SJCRH30 (cell line): Measurements from ENCODE around the gene FAM78A. TPM values are rescaled to one million over a fixed set of nuclear protein-coding genes. Genes with fewer than 3 reads are reported as not detected.
"Not testable (repeated sequence)": the region's sequence is repeated elsewhere in the genome, so short reads cannot be mapped to it uniquely, and the experiment has no call there.

Experiments
- DNase-seq, 2 experiments: peaks; one replicate each; pipeline ENCODE4 v3.0.0-alpha.2; 2015 to 2020
- H3K27ac ChIP-seq: fragments of 250-450 bp; sonication (Bioruptor Pico); 2 replicates; pipeline ENCODE4 v1.5.1; 2020; ENCODE audit warnings: mild to moderate bottlenecking, moderate library complexity
- H3K27me3 ChIP-seq: fragments of 250-450 bp; sonication (Bioruptor Pico); 2 replicates; pipeline ENCODE4 v1.5.1; 2020; ENCODE audit warnings: mild to moderate bottlenecking, moderate library complexity
- H3K36me3 ChIP-seq: fragments of 250-450 bp; sonication (Bioruptor Pico); 2 replicates; pipeline ENCODE4 v1.5.1; 2020; ENCODE audit warnings: mild to moderate bottlenecking, moderate library complexity
- H3K4me1 ChIP-seq: fragments of 250-450 bp; sonication (Bioruptor Pico); 2 replicates; pipeline ENCODE4 v1.5.1; 2020; ENCODE audit warnings: mild to moderate bottlenecking, moderate library complexity
- H3K4me3 ChIP-seq: fragments of 250-450 bp; sonication (Bioruptor Pico); 2 replicates; pipeline ENCODE4 v1.5.1; 2020; ENCODE audit warnings: mild to moderate bottlenecking, moderate library complexity
- H3K9me3 ChIP-seq: fragments of 250-450 bp; sonication (Bioruptor Pico); replicated peaks from 2 replicates; pipeline ENCODE4 v1.5.1; 2020; ENCODE audit warnings: mild to moderate bottlenecking, moderate library complexity
- total RNA-seq: library from RNA; depleted of rRNA; stranded (reverse); fragments of >200 nt; shearing (Covaris generic); gene quantifications from 2 replicates; pipeline ENCODE4 v1.2.3, GENCODE V29; 2014

The FAM78A gene
- total RNA-seq, 1 experiment from 2014 or later: 2.4 TPM

DNA sequence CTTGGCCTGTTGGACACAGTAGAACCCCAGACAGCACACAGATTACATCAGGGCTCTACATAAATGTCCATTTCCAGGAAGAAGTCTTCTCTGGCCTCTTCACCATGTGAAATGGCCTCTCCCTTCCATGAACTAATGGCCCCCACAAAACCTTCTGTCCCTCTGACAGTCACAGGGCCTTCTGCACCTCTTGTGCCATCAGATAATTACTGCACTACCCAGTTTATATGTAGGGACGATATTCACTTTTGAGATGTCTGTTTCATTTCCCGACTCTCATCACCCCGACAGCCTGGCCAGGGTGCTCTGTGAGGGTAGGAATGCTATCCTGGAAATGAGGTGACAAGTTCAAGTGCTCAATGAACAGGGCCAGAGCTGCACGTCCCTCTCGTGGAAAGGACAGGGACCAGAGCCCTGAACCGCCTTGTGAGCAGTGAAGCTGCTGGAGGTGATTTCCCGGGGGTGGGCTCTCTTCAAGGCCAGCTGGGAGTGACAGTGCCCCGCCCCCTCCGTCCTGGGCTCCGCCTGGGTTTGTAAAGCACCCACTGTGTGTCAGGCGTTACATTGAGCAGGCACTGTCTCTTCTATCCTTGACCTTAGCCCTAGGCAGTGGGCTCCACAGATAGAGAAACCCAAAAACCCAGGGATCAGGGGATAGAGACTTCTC is 3.0 kb upstream of the FAM78A start:
- H3K4me1 ChIP-seq: peaks cover 7% of the 10 kb centered on the region; the same call in 1 of the 2 replicates
- no peak overlapping the region for H3K4me3 ChIP-seq
- peaks cover 26% of the 10 kb centered on the region for H3K27me3 ChIP-seq
- H3K36me3 ChIP-seq: no peaks in the 10 kb centered on the region
- no peak for DNase-seq
- H3K9me3 ChIP-seq: no peaks in the 10 kb centered on the region
- H3K27ac ChIP-seq: no peak overlapping the region

DNA sequence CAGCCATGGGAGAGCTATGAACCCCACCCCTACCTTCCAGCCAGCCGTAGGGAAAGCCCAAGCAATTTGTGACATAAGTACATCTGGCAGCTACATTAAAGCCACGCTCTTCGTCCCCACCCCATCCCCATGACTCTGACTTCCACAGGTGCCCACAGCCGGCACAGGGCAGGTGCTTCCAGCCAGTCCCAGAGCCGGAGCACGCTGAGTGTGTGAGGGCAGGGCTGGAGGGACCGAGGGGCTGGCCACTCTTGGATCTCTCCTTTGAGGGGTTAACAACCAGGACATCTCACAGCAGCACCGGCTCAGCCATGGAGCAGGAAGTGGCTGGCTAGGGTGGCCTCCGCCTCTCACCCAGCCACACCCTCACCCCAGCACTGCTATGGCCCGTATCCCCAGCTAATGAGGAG is 2.4 kb upstream of the FAM78A start:
- Histone ChIP-seq H3K27ac (no peak overlapping the region), H3K9me3 (no peaks in the 10 kb centered on the region), H3K36me3 (no peaks in the 10 kb centered on the region), H3K4me3 (no peak overlapping the region), H3K4me1 (peaks cover 7% of the 10 kb centered on the region; the same call in 1 of the 2 replicates), H3K27me3 (peaks cover 26% of the 10 kb centered on the region)
- DNase-seq: no peak

- Histone ChIP-seq H3K4me1 (peaks cover 7% of the 10 kb centered on the region; the same call in 1 of the 2 replicates), H3K27ac (no peak overlapping the region), H3K4me3 (peak overlapping the region; percentile 68), H3K27me3 (peaks cover 23% of the 10 kb centered on the region), H3K9me3 (no peaks in the 10 kb centered on the region), H3K36me3 (no peaks in the 10 kb centered on the region)
- peak; percentile 93 for DNase-seq
These were observed 1.8 kb upstream of the FAM78A start for GRCh38 chr9:131277910-131278701.

- Histone ChIP-seq H3K4me3 (peak overlapping the region; percentile 68), H3K9me3 (no peaks in the 10 kb centered on the region), H3K4me1 (peaks cover 7% of the 10 kb centered on the region; the same call in 1 of the 2 replicates), H3K27me3 (peaks cover 22% of the 10 kb centered on the region), H3K27ac (no peak overlapping the region), H3K36me3 (no peaks in the 10 kb centered on the region)
- no peak for DNase-seq
These were observed 1.1 kb upstream of the FAM78A start for GRCh38 chr9:131277287-131277909.

- Histone ChIP-seq H3K27me3 (peaks cover 17% of the 10 kb centered on the region), H3K4me1 (peaks cover 7% of the 10 kb centered on the region; the same call in 1 of the 2 replicates), H3K9me3 (no peaks in the 10 kb centered on the region), H3K4me3 (peak overlapping the region; percentile 68; the same call in 1 of the 2 replicates), H3K27ac (no peak overlapping the region), H3K36me3 (no peaks in the 10 kb centered on the region)
- no peak for DNase-seq
These were observed 579 bp upstream of the FAM78A start for GRCh38 chr9:131276891-131277286.

DNA sequence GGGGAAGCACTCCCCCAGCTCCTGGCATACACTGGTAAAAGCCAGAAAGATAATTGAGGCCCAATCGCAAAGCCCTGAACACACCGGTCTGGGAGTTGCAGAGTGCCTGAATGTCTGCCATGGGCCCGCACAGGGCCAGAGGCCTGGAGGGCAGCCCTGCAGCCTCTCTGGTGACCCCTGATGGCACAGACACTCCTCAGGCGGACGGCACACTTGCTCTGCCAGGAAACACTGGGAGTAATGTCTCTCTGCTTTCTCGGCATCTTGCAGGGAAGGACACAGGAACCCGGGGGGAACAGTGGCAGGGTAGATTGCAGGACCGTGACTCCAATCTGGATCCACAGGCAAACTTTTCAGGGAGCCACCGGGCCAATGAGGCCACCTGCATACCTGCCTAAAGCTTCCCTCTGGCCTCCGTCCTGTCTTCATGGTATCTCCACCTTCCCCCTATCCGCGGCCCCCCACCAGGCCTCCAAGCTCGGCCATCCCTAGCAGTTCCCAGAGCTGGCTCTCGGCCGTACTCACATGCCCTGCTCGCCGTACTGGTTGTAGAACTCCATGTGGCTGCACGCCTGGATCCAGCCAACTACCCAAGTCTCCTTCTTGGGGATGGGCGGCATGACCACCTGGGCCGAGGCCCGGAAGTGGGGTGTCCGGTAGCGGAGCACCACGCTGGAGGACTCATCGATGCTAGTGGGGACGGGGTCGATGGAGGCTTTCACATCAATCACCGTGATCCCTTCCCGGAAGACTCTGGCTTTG is 797 bp downstream of the FAM78A start:
- Histone ChIP-seq H3K4me3 (no peak overlapping the region), H3K27ac (no peak overlapping the region), H3K4me1 (peaks cover 7% of the 10 kb centered on the region; the same call in 1 of the 2 replicates), H3K9me3 (no peaks in the 10 kb centered on the region), H3K27me3 (peaks cover 8% of the 10 kb centered on the region; the same call in 1 of the 2 replicates), H3K36me3 (no peaks in the 10 kb centered on the region)
- DNase-seq: no peak

DNA sequence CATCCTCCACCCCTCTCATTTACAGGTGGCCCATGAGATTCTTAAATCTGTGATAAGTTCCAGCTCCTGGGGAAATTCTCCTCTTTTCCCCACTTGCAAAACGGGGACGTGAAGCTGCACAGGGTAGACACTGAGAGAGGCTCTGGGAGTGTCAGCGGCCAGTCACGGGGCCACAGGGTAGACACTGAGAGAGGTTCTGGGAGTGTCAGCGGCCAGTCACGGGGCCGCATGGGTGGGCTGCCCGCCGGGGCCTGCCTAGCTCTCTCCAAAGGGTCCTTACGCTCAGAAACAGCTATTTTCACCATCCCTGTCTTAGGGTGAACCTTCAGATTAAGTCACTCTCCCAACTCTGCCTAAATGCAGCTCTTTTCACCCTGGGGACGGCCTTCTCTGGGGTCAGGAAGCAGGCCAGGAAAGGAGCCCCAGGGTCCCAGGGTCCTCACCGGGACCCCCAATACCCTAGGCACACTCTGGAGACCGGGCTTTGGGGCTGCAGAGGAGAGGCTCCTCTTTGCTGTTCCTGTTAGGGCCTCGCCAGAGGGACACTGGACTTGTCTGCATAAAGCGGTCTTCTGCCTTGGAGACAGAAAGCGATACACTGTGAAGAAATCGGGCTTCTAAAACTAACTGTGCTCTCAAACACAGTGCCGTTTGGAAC is 1.5 kb downstream of the FAM78A start:
- H3K27ac ChIP-seq: no peak overlapping the region
- H3K9me3 ChIP-seq: no peaks in the 10 kb centered on the region
- H3K36me3 ChIP-seq: no peaks in the 10 kb centered on the region
- peaks cover 8% of the 10 kb centered on the region; the same call in 1 of the 2 replicates for H3K27me3 ChIP-seq
- no peak for DNase-seq
- no peak overlapping the region for H3K4me3 ChIP-seq
- H3K4me1 ChIP-seq: peaks cover 7% of the 10 kb centered on the region; the same call in 1 of the 2 replicates

DNA sequence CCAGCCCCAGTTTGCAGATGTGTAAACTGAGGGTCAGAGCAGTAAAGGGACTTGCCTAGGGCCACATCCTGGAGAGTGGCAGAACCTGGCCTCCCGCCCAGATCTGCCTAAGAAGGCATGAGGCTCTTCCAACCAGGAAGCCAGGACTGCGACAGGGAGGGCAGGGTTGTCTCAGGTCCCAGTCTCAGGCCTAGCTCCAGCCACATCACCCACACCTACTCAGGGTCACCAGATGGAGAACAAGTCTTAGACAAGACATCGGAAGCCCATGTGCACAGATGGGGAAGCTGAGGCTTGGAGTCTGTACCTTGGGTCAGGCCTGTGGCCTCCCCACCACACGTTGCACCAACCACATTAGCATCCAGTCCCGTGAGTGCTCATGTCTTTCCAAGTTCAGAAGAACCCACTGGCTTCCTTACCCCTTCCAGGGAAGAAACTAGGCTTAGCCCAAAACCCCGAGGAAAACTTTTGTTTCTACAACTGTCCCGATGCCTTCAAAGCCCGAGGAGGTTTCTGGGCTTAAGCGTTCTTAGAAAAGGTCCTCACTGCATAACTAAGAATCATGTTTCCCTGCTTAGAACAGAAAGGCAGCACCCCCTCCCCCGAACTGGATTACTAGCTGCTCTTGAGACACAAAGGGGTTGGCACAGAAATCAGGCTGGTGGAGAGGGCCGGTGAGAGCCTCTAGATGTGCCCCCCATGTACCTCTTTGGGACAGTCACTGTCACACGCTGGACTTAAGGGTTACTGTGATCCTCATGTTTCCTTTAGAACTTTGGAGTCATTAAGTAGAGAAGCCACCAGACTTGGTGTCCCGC is 2.2 kb downstream of the FAM78A start:
- 0 out of 2 replicates have a peak, but pooled peaks cover 5% of the 10 kb centered on the region for H3K27me3 ChIP-seq
- DNase-seq: no peak
- no peaks in the 10 kb centered on the region for H3K36me3 ChIP-seq
- H3K4me3 ChIP-seq: no peak overlapping the region
- no peaks in the 10 kb centered on the region for H3K9me3 ChIP-seq
- peaks cover 7% of the 10 kb centered on the region; the same call in 1 of the 2 replicates for H3K4me1 ChIP-seq
- no peak overlapping the region for H3K27ac ChIP-seq

DNA sequence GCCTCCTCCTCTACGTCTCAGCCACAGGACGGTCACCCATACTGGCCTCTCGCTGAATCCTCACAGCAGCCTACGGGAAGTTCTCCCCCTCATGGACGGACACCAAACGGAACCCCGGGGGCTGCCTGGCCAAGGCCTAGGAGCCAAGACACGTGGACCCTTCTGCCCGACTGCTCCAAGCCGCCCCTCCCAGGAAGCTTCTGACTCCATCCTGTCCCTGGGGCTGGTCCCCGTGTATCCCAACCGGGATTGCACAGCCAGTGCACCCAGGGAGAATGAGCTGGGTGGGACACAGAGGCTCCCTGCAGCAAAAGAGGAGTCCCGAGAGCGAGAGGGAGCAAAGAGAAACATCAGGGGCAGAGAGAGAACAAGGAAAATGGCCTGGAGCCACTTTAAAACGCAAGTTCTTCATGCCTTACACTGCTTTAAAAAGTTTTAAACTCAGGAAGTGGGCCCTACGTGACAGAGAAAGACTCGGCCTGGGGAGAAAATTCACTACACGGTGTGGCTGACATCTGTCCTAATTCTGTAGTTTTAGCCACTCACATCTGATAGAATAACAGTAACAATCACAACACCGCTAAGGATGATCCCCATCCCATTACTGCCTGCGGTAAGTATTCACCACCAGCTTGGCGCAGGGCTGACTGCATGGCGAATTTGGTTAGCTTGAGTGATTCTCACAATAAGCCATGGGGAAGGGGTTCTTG is 3.0 kb downstream of the FAM78A start:
- H3K27me3 ChIP-seq: no peaks in the 10 kb centered on the region
- H3K27ac ChIP-seq: no peak overlapping the region
- H3K4me3 ChIP-seq: no peak overlapping the region

DNA sequence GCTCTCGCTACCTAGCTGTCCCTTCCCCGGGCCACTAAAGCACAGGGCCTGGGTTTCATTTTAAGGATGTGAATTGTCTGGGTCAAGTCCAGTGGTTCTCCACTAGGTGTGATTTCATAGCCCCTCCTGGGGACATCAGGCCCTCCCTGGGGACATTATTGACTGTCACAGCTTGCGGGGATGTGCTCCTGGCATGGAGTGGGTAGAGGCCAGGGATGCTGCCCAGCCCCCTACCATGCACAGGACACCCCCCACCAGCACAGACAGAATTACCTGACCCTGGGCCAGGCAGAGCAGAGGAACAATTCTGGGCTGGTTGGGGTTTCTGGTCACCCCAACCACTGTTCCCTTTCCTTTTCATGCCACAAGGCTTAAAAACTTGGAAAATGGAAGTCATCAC is 4.1 kb downstream of the FAM78A start:
- Histone ChIP-seq H3K27me3 (no peaks in the 10 kb centered on the region), H3K9me3 (no peaks in the 10 kb centered on the region), H3K4me1 (no peaks in the 10 kb centered on the region), H3K27ac (no peak overlapping the region), H3K36me3 (no peaks in the 10 kb centered on the region), H3K4me3 (no peak overlapping the region)
- DNase-seq: no peak

More for the DNA sequence above, 3.0 kb downstream of the FAM78A start:
- Histone ChIP-seq H3K9me3 (no peaks in the 10 kb centered on the region), H3K36me3 (no peaks in the 10 kb centered on the region), H3K4me1 (peaks cover 3% of the 10 kb centered on the region; the same call in 1 of the 2 replicates)
- no peak for DNase-seq

DNA sequence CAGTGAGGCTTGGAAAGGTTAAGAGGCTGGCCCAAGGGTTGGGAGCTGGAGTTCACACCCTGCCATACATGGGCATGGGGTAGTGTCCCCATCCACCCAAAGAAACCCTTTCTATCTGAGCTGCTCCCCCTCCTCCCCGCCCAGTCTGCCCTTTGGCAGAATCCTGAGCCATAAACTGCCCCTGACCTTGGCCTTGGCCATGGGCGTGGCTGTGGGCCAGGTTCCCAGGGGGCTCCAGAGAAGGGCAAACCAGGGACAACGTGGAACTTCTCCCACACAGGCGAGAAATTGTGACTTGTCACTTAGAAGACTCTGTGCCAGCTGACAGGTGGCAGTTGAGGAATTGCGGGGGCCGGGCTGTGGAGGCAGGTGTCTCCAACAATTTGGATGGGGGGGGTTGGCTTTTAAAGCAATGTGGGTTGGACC is 4.8 kb downstream of the FAM78A start:
- no peak for DNase-seq
- Histone ChIP-seq H3K27me3 (no peaks in the 10 kb centered on the region), H3K27ac (no peak overlapping the region), H3K36me3 (no peaks in the 10 kb centered on the region), H3K4me1 (no peaks in the 10 kb centered on the region), H3K9me3 (no peaks in the 10 kb centered on the region), H3K4me3 (no peak overlapping the region)

DNA sequence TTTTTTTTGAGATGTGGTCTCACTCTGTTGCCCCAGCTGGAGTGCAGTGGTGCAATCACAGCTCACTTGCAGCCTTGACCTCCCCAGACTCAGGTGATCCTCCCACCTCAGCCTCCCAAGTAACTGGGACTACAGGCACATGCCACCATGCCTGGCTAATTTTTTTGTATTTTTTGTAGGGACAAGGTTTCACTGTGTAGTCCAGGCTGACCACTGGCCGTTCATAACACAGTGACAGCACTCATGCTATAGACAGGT is 5.4 kb downstream of the FAM78A start:
- H3K4me1 ChIP-seq, H3K27ac ChIP-seq: not testable (repeated sequence)

More for the DNA sequence above, 5.4 kb downstream of the FAM78A start:
- H3K36me3 ChIP-seq, H3K4me3 ChIP-seq, DNase-seq, H3K27me3 ChIP-seq, H3K9me3 ChIP-seq: not testable (repeated sequence)
